ENCODE measurements around the gene CCNDBP1.

DNA sequence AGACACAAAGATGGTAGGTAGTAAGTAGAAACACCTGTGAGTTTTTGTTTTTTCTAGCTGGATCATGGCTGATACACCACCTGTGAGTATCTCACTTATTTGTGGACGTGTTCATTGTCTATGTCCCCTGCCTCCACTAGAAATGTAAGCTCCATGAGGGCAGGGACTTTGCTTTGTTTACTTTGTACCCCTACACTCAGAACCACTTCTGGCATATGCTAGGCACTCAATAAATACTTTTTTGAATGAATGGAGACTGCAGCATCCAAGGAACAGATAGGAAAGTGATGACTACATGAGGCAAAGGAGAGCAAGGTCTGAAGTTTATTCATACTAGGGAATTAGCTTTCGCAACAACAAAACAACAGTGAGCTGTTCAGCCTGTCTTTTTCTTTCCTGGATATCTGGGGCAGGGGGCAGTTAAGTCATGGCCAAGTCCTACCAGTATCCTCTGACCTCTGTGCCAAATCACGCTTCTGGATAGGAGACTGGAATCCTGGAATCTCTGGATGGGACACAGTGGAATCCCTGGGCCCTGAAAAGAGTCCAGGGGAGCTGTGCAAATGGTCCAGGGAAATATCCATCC lies 47.2 kb downstream of the CCNDBP1 start:
- TF ChIP-seq CTCF (IDR thresholded peaks at IDR 0.05 in 8 of 11, conservative IDR thresholded peaks at IDR 0.05 in 3 of 11) (no peak), POLR2A (IDR thresholded peaks at IDR 0.05) (no peak), POLR2AphosphoS5 (IDR thresholded peaks at IDR 0.05) (no peak)
